ENCODE data around the gene DVL3. TPM values are rescaled to one million over a fixed set of nuclear protein-coding genes. Genes with fewer than 3 reads are reported as not detected.
"Not testable (repeated sequence)": the region's sequence is repeated elsewhere in the genome, so short reads cannot be mapped to it uniquely, and the experiment has no call there.

DVL3 gene
- total and polyA plus RNA-seq, 12 donors = 37.5 to 81.7 (median 63.5) TPM

DNA sequence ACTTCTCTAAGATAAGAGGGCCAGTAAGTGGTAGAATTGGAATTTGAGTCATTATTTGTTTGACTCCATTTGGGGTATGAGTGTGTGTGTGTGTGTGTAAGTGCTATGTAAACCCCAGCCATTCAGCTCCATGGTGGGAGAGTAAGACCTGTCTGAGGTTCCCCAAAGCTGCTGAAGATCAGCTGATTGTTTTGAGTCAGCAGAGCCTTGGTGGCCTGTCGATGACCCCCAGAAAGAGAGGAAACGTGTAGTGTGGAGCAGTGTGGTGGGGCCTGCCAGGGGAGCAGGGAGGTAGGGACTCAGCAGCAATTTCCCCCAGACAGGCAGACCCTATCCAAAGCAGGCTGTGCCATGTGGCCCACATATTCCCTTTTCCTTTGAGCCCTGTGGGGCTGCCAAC, 5.3 kb downstream of the DVL3 start:
- TF ChIP-seq, protein P1, sequence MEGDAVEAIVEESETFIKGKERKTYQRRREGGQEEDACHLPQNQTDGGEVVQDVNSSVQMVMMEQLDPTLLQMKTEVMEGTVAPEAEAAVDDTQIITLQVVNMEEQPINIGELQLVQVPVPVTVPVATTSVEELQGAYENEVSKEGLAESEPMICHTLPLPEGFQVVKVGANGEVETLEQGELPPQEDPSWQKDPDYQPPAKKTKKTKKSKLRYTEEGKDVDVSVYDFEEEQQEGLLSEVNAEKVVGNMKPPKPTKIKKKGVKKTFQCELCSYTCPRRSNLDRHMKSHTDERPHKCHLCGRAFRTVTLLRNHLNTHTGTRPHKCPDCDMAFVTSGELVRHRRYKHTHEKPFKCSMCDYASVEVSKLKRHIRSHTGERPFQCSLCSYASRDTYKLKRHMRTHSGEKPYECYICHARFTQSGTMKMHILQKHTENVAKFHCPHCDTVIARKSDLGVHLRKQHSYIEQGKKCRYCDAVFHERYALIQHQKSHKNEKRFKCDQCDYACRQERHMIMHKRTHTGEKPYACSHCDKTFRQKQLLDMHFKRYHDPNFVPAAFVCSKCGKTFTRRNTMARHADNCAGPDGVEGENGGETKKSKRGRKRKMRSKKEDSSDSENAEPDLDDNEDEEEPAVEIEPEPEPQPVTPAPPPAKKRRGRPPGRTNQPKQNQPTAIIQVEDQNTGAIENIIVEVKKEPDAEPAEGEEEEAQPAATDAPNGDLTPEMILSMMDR (IDR thresholded peaks at IDR 0.05) = no peak
- no peaks in the 10 kb centered on the region for H3K9me3 ChIP-seq
- peak overlapping the region; percentile 40 to 88 (median 78) for H3K27ac ChIP-seq
- H3K4me1 ChIP-seq = peaks cover 32 to 77% (median 60%) of the 10 kb centered on the region in 9 donors
- DNase-seq = no peak
- peak in 1 of 8 donors; percentile 2 for ATAC-seq
- WGBS, 2 donors = 10 to 17% methylated on average over 2 of the region's 2 CpGs
- peak overlapping the region in 2 of 10 donors; percentile 14 to 25 for H3K4me3 ChIP-seq
- no peaks in the 10 kb centered on the region for H3K27me3 ChIP-seq
- peaks cover 0 to 38% (median 21%) of the 10 kb centered on the region in 9 donors for H3K36me3 ChIP-seq
- intact Hi-C loops (cut with DNase I) = no loop called here

DNA sequence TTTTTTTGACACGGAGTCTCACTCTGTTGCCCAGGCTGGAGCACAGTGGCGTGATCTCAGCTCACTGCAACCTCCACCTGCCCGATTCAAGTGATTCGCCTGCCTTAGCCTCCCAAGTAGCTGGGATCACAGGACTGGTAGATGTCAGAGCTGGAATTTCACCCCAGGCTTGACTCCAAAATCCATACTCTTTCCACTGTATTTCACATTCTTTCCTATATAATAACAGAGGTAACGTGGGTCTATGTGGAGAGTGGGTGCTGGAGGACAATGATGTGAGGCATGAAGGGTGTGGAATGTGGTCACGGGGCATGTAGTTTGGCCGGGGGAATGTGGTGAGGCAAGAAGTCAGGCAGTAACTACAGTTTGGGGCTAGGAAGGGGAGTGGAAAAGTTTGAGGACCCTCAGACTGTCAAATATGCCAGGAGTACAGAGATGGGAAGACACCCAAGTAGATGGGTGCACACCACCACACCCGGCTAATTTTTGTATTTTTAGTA, 7.4 kb downstream of the DVL3 start:
- H3K27me3 ChIP-seq; H3K9me3 ChIP-seq; DNase-seq; intact Hi-C loops (cut with DNase I); H3K4me3 ChIP-seq: not testable (repeated sequence)
- Histone ChIP-seq H3K27ac (peak overlapping the region in 7 of 10 donors; percentile 71 to 88 (median 80)), H3K4me1 (peaks cover 26 to 67% (median 49%) of the 10 kb centered on the region in 9 donors), H3K36me3 (peaks cover 0 to 60% (median 42%) of the 10 kb centered on the region in 9 donors)
- WGBS, 2 donors = 63 to 69% methylated on average over 8 of the region's 8 CpGs
- ATAC-seq = peak in 3 of 8 donors; percentile 38 to 44 (median 43)

DNA sequence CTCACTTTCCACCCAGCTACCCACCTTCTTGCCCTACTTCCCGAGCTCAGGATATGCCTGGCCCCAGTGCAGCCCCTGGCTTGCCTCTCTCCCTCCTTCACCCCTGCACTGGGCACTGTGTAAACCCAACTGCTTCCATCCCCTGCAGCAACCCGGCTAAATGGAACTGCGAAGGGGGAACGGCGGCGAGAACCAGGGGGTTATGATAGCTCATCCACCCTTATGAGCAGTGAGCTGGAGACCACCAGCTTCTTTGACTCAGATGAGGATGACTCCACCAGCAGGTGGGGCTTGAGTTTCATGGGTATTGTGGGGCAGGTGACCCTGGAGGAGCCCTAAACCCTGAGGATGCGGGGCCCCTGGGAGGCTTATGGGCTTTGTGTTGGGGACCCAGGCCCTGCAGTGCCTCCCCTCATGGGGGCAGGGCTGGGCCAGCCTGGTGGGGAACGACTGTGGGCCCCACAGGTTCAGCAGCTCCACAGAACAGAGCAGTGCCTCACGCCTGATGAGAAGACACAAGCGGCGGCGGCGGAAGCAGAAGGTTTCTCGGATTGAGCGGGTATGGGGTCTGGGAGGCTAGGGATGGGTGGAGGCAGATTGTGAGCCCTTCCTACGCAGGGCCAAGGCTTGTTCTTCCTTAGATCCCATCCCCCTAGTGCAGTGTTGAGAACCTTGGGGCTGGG, 9.6 kb downstream of the DVL3 start:
- TF ChIP-seq, protein P1 (IDR thresholded peaks at IDR 0.05) = no peak
- H3K9me3 ChIP-seq = no peaks in the 10 kb centered on the region
- intact Hi-C loops (cut with DNase I) = no loop called here
- H3K36me3 ChIP-seq = peaks cover 0 to 82% (median 55%) of the 10 kb centered on the region in 9 donors
- DNase-seq (no peak), ATAC-seq (no peak)
- H3K4me1 ChIP-seq = peaks cover 14 to 52% (median 32%) of the 10 kb centered on the region in 9 donors
- WGBS, 2 donors = 94 to 95% methylated on average over 16 of the region's 16 CpGs
- no peak overlapping the region for H3K4me3 ChIP-seq
- H3K27ac ChIP-seq = no peak overlapping the region
- no peaks in the 10 kb centered on the region for H3K27me3 ChIP-seq

DNA sequence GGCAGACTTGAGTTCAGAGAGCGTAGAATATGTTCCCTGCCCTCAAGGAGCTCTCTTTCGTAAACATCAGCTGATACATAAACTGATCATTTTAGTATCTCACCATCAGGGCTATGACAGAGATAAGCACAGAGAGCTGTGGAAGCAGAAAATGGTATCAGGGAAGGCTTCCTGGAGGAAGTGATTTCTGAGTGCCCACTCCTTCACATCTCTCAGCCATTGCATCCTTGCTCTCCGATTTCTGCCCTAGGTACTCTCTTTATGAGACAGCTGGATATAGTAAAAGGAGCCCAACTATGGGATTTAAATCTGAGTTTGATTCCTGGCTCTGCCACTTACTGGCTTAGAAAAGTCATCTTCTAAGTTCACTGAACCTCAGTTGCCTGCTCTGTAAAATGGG, 10.4 kb downstream of the DVL3 start:
- TF ChIP-seq, protein P1 (IDR thresholded peaks at IDR 0.05) = no peak
- DNase-seq (no peak), ATAC-seq (no peak)
- intact Hi-C loops (cut with DNase I) = no loop called here
- 95 to 99% methylated on average over 3 of the region's 3 CpGs for WGBS, 2 donors
- H3K27ac ChIP-seq = no peak overlapping the region
- H3K4me3 ChIP-seq = no peak overlapping the region
- H3K27me3 ChIP-seq = no peaks in the 10 kb centered on the region
- peaks cover 9 to 45% (median 24%) of the 10 kb centered on the region in 9 donors for H3K4me1 ChIP-seq
- peaks cover 0 to 89% (median 62%) of the 10 kb centered on the region in 9 donors for H3K36me3 ChIP-seq
- H3K9me3 ChIP-seq = no peaks in the 10 kb centered on the region

DNA sequence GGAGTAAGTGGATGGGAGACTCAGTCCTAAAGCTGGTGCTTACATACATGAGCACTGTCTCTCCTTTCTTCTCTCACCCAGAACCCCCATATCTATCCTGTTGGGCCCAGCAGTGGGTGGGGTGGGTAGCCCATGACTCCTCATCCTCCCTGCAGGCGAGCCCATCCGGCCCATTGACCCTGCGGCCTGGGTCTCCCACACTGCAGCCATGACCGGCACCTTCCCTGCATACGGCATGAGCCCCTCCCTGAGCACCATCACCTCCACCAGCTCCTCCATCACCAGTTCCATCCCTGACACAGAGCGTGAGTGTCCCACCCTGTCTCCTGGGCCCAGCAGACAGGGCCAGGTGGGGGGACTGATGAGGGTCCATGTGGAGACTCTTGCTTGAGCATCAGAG, 11.5 kb downstream of the DVL3 start:
- H3K36me3 ChIP-seq = peaks cover 0 to 98% (median 73%) of the 10 kb centered on the region in 9 donors
- no peaks in the 10 kb centered on the region for H3K27me3 ChIP-seq
- no peak for ATAC-seq
- H3K9me3 ChIP-seq = no peaks in the 10 kb centered on the region
- no peak overlapping the region for H3K27ac ChIP-seq
- H3K4me1 ChIP-seq = peaks cover 2 to 34% (median 15%) of the 10 kb centered on the region in 9 donors
- WGBS, 2 donors = 93 to 95% methylated on average over 6 of the region's 6 CpGs
- no peak overlapping the region for H3K4me3 ChIP-seq
- DNase-seq = no peak
- intact Hi-C loops (cut with DNase I) = no loop called here
- TF ChIP-seq, protein P1 (IDR thresholded peaks at IDR 0.05) = no peak

Measured in heart right ventricle (tissue), 16 donors.